Transverse colon (tissue), 3 donors: ENCODE measurements around the gene XBP1.

Experiments
- CTCF ChIP-seq, 5 experiments: fragments of 200-600 bp in 3 of 5; fragments of 450-650 bp in 2 of 5; sonication (generic) in 3 of 5; IDR thresholded peaks; 1 replicate in 2 of 5; 2 replicates in 3 of 5; pipeline ENCODE4 v1.5.1; 2016 to 2017; ENCODE audit warnings: antibody characterized with exemption in 5 of 5, inconsistent platforms in 3 of 5, mild to moderate bottlenecking in 2 of 5, moderate library complexity in 1 of 5
- EP300 ChIP-seq: sonication (generic); formaldehyde crosslinking; IDR thresholded peaks from one replicate; pipeline ENCODE4 v1.6.1; 2017; ENCODE audit warnings: antibody characterized with exemption, low read depth
- POLR2A ChIP-seq: fragments of 450-650 bp; IDR thresholded peaks from one replicate; pipeline ENCODE4 v1.6.1; 2016; ENCODE audit warnings: antibody characterized with exemption, mild to moderate bottlenecking, moderate library complexity

DNA sequence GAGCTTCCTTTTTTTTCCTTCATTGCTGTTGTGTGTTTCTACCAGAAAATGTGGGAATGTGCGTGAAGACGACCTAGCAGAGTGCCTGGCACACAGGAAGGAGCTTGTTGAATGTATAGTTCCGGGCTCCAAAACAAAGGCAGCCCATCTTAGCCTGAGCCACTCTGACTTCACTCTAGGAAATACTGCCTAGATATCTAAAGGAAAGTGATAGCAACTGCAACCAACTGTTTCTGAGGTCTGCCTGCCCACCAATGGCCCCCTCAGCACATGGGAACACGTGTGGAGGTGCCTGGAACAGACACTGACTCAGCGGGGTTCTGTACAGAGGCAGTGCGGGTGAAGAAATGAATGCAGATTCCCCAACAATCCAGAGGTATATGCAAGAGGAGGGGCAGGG, 14.7 kb upstream of the XBP1 start:
- TF ChIP-seq CTCF (IDR thresholded peaks at IDR 0.05) = no peak
- TF ChIP-seq EP300 = no peak
- TF ChIP-seq POLR2A = no peak
